Measurements from ENCODE around the gene FBXO40. TPM values are rescaled to one million over a fixed set of nuclear protein-coding genes. Genes with fewer than 3 reads are reported as not detected.

The FBXO40 gene
- total and polyA plus RNA-seq, 8 donors = under 0.01 to 0.06 TPM; not detected in 6

DNA sequence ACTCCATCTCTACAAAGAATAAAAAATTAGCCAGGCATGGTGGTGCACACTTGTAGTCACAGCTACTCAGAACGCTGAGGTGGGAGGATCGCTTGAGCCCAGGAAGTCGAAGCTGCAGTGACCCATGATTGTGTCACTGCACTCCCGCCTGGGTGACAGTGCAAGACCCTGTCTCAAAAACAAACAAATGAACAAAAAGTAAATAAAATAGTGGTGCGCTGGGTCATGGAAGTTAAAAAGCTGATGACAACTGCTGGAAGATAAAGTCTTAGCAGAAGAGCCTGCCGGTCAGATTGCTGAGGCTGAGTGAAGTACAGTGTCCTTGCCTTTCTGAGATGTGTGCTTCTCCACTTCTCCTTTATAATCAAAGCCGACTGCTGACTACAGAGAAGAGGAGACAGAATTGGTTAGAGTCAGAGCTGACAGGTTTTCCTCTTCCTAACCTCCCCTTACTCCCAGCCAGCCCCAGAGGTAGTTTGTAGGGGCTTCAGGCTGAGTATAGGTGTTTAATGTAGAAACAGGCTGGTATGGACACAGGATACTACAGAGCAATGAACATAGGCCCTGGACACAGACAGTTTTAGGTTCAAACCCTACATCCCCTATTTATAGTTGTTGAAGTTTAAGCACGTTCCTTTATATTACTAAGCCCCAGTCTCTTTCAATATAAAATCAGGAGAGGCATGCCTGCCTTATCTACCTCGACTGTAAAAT lies 49.6 kb downstream of the FBXO40 start:
- H3K27ac ChIP-seq = no peak overlapping the region
- WGBS, 5 donors = 73 to 85% (median 80%) methylated on average over 9 of the region's 9 CpGs
- no peaks in the 10 kb centered on the region for H3K4me1 ChIP-seq
- peaks cover 0 to 48% (median 31%) of the 10 kb centered on the region in 4 donors for H3K36me3 ChIP-seq
- DNase-seq = no peak
- H3K9me3 ChIP-seq = no peaks in the 10 kb centered on the region
- H3K27me3 ChIP-seq = no peaks in the 10 kb centered on the region
- intact Hi-C loops (cut with DNase I; ENCODE audit: low total_unique reads) = no loop called here
- H3K4me3 ChIP-seq = no peak overlapping the region
- TF ChIP-seq, protein P1, sequence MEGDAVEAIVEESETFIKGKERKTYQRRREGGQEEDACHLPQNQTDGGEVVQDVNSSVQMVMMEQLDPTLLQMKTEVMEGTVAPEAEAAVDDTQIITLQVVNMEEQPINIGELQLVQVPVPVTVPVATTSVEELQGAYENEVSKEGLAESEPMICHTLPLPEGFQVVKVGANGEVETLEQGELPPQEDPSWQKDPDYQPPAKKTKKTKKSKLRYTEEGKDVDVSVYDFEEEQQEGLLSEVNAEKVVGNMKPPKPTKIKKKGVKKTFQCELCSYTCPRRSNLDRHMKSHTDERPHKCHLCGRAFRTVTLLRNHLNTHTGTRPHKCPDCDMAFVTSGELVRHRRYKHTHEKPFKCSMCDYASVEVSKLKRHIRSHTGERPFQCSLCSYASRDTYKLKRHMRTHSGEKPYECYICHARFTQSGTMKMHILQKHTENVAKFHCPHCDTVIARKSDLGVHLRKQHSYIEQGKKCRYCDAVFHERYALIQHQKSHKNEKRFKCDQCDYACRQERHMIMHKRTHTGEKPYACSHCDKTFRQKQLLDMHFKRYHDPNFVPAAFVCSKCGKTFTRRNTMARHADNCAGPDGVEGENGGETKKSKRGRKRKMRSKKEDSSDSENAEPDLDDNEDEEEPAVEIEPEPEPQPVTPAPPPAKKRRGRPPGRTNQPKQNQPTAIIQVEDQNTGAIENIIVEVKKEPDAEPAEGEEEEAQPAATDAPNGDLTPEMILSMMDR (IDR thresholded peaks at IDR 0.05) = no peak
- TF ChIP-seq EP300 (IDR thresholded peaks at IDR 0.05) = no peak
- TF ChIP-seq POLR2A (IDR thresholded peaks at IDR 0.05) = no peak
- TF ChIP-seq POLR2AphosphoS5 (IDR thresholded peaks at IDR 0.05) = no peak

DNA sequence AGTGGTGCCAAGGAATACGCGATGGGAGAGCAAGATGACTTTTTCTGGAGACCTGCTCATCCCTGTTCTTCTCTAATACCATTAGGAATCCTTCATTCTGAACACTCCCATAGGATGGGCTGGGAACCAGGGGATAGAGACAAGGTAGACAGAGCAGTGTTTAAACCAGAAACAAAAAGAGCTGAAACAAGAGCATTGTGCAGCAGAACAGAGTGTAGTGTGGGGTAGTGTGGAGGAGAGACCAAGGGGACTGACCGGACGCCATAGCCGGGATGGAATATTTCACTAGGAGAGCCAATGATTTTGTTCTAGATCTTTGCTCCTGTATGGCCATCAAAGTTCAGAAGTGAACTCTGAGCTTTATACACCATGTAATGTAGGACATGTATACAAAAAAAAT lies 51.9 kb downstream of the FBXO40 start:
- intact Hi-C loops (cut with DNase I; ENCODE audit: low total_unique reads) = no loop called here
- no peak for DNase-seq
- no peak overlapping the region for H3K27ac ChIP-seq
- H3K4me1 ChIP-seq = peaks cover 0 to 4% (median 0%) of the 10 kb centered on the region in 4 donors
- H3K27me3 ChIP-seq = no peaks in the 10 kb centered on the region
- no peak overlapping the region for H3K4me3 ChIP-seq
- TF ChIP-seq EP300 (IDR thresholded peaks at IDR 0.05) (no peak), POLR2AphosphoS5 (IDR thresholded peaks at IDR 0.05) (no peak), POLR2A (IDR thresholded peaks at IDR 0.05) (no peak)
- TF ChIP-seq, protein P1 (IDR thresholded peaks at IDR 0.05) = no peak
- H3K36me3 ChIP-seq = peaks cover 0 to 43% (median 29%) of the 10 kb centered on the region in 4 donors
- 91 to 99% (median 97%) methylated on average over 5 of the region's 5 CpGs for WGBS, 5 donors
- H3K9me3 ChIP-seq = no peaks in the 10 kb centered on the region

DNA sequence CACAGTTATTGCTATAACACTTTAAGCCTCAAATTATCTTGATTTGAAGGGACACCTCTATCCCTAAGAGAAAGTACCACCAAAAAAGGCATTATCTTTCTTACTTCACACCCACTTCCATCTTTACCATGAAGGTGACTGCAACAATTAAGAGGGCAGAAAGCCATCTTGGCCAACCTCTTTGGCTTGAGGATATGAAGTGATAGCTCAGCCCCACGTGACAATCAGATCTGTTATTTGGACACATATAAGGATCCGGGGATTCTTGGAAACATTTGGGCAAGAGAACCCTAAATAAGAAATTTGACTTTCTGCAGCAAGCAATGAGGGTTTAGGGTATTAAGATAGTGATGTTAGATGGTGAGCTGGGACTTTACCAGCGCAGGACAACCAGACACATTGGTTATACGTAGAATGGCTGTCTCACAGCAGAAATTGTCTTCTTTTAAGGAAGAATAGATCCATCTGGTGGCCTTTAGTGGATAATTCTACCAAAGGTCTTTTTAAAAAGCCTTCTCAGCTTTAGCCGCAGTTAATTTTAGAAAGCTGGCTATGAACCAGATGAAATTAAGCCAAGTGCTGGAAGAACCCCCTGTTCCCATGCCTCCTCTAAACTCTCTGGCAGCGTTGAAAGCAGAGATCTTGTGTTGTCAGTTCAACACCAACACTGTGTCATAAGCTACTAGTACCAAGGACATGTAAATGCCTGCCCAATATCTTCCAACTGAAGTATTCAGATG lies 55.2 kb downstream of the FBXO40 start:
- no peaks in the 10 kb centered on the region for H3K9me3 ChIP-seq
- intact Hi-C loops (cut with DNase I; ENCODE audit: low total_unique reads) = no loop called here
- peaks cover 0 to 6% (median 2%) of the 10 kb centered on the region in 4 donors for H3K4me1 ChIP-seq
- 60 to 81% (median 70%) methylated on average over 6 of the region's 6 CpGs for WGBS, 5 donors
- DNase-seq = peak in 1 of 2 donors; percentile 23
- peak overlapping the region in 1 of 5 donors; percentile 21 for H3K27ac ChIP-seq
- H3K36me3 ChIP-seq = peaks cover 0 to 25% (median 12%) of the 10 kb centered on the region in 4 donors
- peak in 1 of 3 donors; percentile 48 for TF ChIP-seq POLR2AphosphoS5 (IDR thresholded peaks at IDR 0.05)
- TF ChIP-seq POLR2A (IDR thresholded peaks at IDR 0.05) = no peak
- no peaks in the 10 kb centered on the region for H3K27me3 ChIP-seq
- H3K4me3 ChIP-seq = no peak overlapping the region

DNA sequence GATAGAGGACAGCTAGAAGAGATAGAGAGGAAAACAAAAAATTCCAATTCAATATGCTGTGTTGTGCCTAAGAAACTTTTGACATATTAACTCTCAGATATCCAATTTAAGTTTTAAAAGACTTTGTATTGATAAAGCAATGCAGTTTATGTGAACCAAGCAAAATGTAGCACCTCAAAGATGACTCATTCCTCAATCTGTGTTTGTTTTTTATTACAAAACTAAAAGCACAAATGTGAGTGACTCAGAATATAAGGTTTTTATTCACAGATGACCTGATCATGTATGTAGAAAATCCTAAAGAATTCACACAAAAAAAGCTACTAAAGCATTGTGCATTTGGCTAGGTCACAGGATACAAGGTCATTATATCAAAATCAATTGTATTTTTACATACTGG lies 56.5 kb downstream of the FBXO40 start:
- TF ChIP-seq POLR2A (IDR thresholded peaks at IDR 0.05) (no peak), POLR2AphosphoS5 (IDR thresholded peaks at IDR 0.05) (no peak), EP300 (IDR thresholded peaks at IDR 0.05) (no peak)
- TF ChIP-seq, protein P1 (IDR thresholded peaks at IDR 0.05) = no peak
- intact Hi-C loops (cut with DNase I; ENCODE audit: low total_unique reads) = no loop called here
- Histone ChIP-seq H3K27me3 (no peaks in the 10 kb centered on the region), H3K4me1 (peaks cover 0 to 8% (median 2%) of the 10 kb centered on the region in 4 donors), H3K36me3 (peaks cover 0 to 13% (median 4%) of the 10 kb centered on the region in 4 donors), H3K27ac (no peak overlapping the region), H3K9me3 (no peaks in the 10 kb centered on the region), H3K4me3 (no peak overlapping the region)
- no peak for DNase-seq

Data from stomach (tissue), 9 donors.